LNCaP clone FGC (cell line): Measurements from ENCODE around the gene KREMEN2.

Experiments used
- DNase-seq: peaks from one replicate; pipeline ENCODE4 v3.0.0-alpha.2; 2011; ENCODE audit warnings: low read depth
- H3K4me3 ChIP-seq: 2 replicates; pipeline ENCODE4 v1.5.1; 2011; ENCODE audit warnings: mild to moderate bottlenecking, low read depth, low read length, control low read depth
- CTCF ChIP-seq: IDR thresholded peaks from 2 replicates; pipeline ENCODE4 v1.5.1; 2012; ENCODE audit warnings: mild to moderate bottlenecking; ENCODE audit not compliant: control insufficient read depth, insufficient read depth; ENCODE audit errors: extremely low read depth

KREMEN2 gene

GRCh38 chr16:2963723-2964474, at the start of gene KREMEN2:
Gene KREMEN2, plus strand, starts transcription at chr16:2964275. Its CDS starts 246 bp downstream, at chr16:2964521.
- TF ChIP-seq CTCF, result no peak
- H3K4me3 ChIP-seq, result peak within 1 kb of the TSS; percentile 62
- no peak for DNase-seq

GRCh38 chr16:2915196-2915929, 48.7 kb upstream of the KREMEN2 start:
- no peak for DNase-seq
- no peak for TF ChIP-seq CTCF

GRCh38 chr16:2919511-2920255, 44.4 kb upstream of the KREMEN2 start:
- peak; percentile 76 for TF ChIP-seq CTCF
- no peak overlapping the region for H3K4me3 ChIP-seq
- DNase-seq, result no peak

More at GRCh38 chr16:2915196-2915929, 48.7 kb upstream of the KREMEN2 start:
- no peak overlapping the region for H3K4me3 ChIP-seq

- DNase-seq, result no peak
- TF ChIP-seq CTCF, result no peak
These were observed 40.6 kb upstream of the KREMEN2 start for GRCh38 chr16:2923481-2923880.

GRCh38 chr16:2924901-2925755, 38.9 kb upstream of the KREMEN2 start:
- DNase-seq, result no peak
- H3K4me3 ChIP-seq, result no peak overlapping the region
- no peak for TF ChIP-seq CTCF

More at GRCh38 chr16:2923481-2923880, 40.6 kb upstream of the KREMEN2 start:
- H3K4me3 ChIP-seq, result no peak overlapping the region
